GDM1 (cell line): ENCODE results near the gene SHISA2.

ENCODE experiments used
- DNase-seq: peaks from one replicate; lab custom pipeline; 2025; lab: John Stamatoyannopoulos, UW

Gene SHISA2

GRCh38 chr13:26048741-26049140 lies 3.1 kb downstream of the SHISA2 start:
- no peak for DNase-seq

GRCh38 chr13:26047040-26047439 lies 4.8 kb downstream of the SHISA2 start:
- no peak for DNase-seq

- no peak for DNase-seq
Measured at GRCh38 chr13:26046639-26047038, 5.2 kb downstream of the SHISA2 start.

GRCh38 chr13:26045142-26045541 lies 6.7 kb downstream of the SHISA2 start:
- DNase-seq, result no peak

- no peak for DNase-seq
Measured at GRCh38 chr13:26042785-26043184, 9.0 kb downstream of the SHISA2 start.

- DNase-seq, result no peak
Measured at GRCh38 chr13:26041444-26041843, 10.4 kb downstream of the SHISA2 start.

GRCh38 chr13:26038931-26039475 lies 12.8 kb downstream of the SHISA2 start:
- DNase-seq, result no peak

- no peak for DNase-seq
Measured at GRCh38 chr13:26037302-26037701, 14.5 kb downstream of the SHISA2 start.

- DNase-seq, result no peak
Measured at GRCh38 chr13:26036383-26036782, 15.4 kb downstream of the SHISA2 start.

- no peak for DNase-seq
Measured at GRCh38 chr13:26034018-26034417, 17.8 kb downstream of the SHISA2 start.

- no peak for DNase-seq
Measured at GRCh38 chr13:26030331-26030730, 21.5 kb downstream of the SHISA2 start.

- DNase-seq, result no peak
Measured at GRCh38 chr13:26029581-26030136, 22.2 kb downstream of the SHISA2 start.

- DNase-seq, result no peak
Measured at GRCh38 chr13:26026211-26026610, 25.6 kb downstream of the SHISA2 start.

- no peak for DNase-seq
Measured at GRCh38 chr13:26025771-26026170, 26.0 kb downstream of the SHISA2 start.

- no peak for DNase-seq
Measured at GRCh38 chr13:26025196-26025595, 26.6 kb downstream of the SHISA2 start.

- DNase-seq, result no peak
Measured at GRCh38 chr13:26024558-26024957, 27.3 kb downstream of the SHISA2 start.

- DNase-seq, result no peak
Measured at GRCh38 chr13:26022538-26023292, 29.1 kb downstream of the SHISA2 start.

GRCh38 chr13:26021956-26022355 lies 29.9 kb downstream of the SHISA2 start:
- DNase-seq, result no peak

- DNase-seq, result no peak
Measured at GRCh38 chr13:26021516-26021915, 30.3 kb downstream of the SHISA2 start.

GRCh38 chr13:26020891-26021290 lies 30.9 kb downstream of the SHISA2 start:
- no peak for DNase-seq

- DNase-seq, result no peak
Measured at GRCh38 chr13:26019881-26020870, 31.6 kb downstream of the SHISA2 start.

- DNase-seq, result no peak
Measured at GRCh38 chr13:26019251-26019650, 32.6 kb downstream of the SHISA2 start.
